Body of pancreas (tissue), 4 donors: ENCODE results near the gene CCNDBP1.

Experiments used
- POLR2A ChIP-seq, 3 donors: fragments of 450-650 bp; IDR thresholded peaks; one replicate each; pipeline ENCODE4 v1.6.1; 2016; ENCODE audit warnings: antibody characterized with exemption in 3 of 3, mild to moderate bottlenecking in 2 of 3
- TF ChIP-seq, protein P1 (sequence below), 7 experiments: fragments of 450-650 bp in 4 of 7; fragments of 200-600 bp in 3 of 7; sonication (generic) in 3 of 7; IDR thresholded peaks; one replicate each; pipeline ENCODE4 v1.5.1; 2016 to 2019; ENCODE audit warnings: antibody characterized with exemption in 7 of 7

DNA sequence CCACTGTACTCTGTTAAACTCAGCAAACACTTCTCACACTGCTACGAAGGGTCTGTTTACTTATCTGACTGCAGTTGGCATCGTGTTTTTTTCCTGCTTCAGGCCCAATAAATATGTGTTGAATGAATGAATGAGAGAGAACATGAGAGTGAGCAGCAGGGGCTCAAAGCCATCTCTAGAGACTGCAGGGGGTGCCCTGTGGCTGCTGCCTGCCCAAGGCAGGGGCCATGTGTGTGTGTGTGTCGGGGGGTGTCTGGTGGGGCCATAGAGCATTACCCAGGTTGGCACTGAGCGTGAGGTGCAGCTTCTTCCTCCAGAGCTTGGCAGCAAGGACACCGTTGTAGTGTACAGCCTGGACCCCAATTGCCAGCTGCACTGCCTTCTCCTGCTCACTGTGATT lies 20.9 kb downstream of the CCNDBP1 start:
- TF ChIP-seq POLR2A (IDR thresholded peaks at IDR 0.05), result no peak
- TF ChIP-seq, protein P1, sequence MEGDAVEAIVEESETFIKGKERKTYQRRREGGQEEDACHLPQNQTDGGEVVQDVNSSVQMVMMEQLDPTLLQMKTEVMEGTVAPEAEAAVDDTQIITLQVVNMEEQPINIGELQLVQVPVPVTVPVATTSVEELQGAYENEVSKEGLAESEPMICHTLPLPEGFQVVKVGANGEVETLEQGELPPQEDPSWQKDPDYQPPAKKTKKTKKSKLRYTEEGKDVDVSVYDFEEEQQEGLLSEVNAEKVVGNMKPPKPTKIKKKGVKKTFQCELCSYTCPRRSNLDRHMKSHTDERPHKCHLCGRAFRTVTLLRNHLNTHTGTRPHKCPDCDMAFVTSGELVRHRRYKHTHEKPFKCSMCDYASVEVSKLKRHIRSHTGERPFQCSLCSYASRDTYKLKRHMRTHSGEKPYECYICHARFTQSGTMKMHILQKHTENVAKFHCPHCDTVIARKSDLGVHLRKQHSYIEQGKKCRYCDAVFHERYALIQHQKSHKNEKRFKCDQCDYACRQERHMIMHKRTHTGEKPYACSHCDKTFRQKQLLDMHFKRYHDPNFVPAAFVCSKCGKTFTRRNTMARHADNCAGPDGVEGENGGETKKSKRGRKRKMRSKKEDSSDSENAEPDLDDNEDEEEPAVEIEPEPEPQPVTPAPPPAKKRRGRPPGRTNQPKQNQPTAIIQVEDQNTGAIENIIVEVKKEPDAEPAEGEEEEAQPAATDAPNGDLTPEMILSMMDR (IDR thresholded peaks at IDR 0.05), result no peak
